K562 (cell line): ENCODE measurements around the gene HAUS5. TPM values are rescaled to one million over a fixed set of nuclear protein-coding genes. Genes with fewer than 3 reads are reported as not detected.
A peak's percentile ranks its signal among the peaks of the same experiment; 100 is the strongest.

Experiments
- CHD2 ChIP-seq: IDR thresholded peaks from 2 replicates; pipeline ENCODE4 v1.6.1; 2011; ENCODE audit warnings: low read depth, low read length
- FOXA1 ChIP-seq: fragments of 450-650 bp; IDR thresholded peaks from 2 replicates; pipeline ENCODE4 v1.6.1; 2016; ENCODE audit warnings: mild to moderate bottlenecking, borderline replicate concordance
- KDM2B ChIP-seq: fragments of 250-450 bp; sonication (Bioruptor Pico); IDR thresholded peaks from 2 replicates; pipeline ENCODE4 v1.8.0; 2021; ENCODE audit warnings: mild to moderate bottlenecking, moderate library complexity
- NR4A1 ChIP-seq, 2 experiments: fragments of 250-450 bp in 1 of 2; fragments of 450-650 bp in 1 of 2; sonication (Bioruptor Pico) in 1 of 2; IDR thresholded peaks; 2 replicates each; pipeline versions ENCODE4 v1.4.0 to v1.6.1; 2016 to 2020; ENCODE audit warnings: mild to moderate bottlenecking in 2 of 2, missing compliant biosample characterization in 1 of 2, missing genetic modification characterization in 1 of 2, moderate library complexity in 1 of 2
- POLR2AphosphoS5 ChIP-seq: IDR thresholded peaks from 2 replicates; pipeline ENCODE4 v1.6.1; 2011; ENCODE audit warnings: mild to moderate bottlenecking, low read depth, low read length, moderate library complexity; ENCODE audit not compliant: control insufficient read depth, insufficient read depth
- RAD51 ChIP-seq: fragments of 450-650 bp; IDR thresholded peaks from 2 replicates; pipeline ENCODE4 v1.7.1; 2016; ENCODE audit warnings: low read depth, mild to moderate bottlenecking, borderline replicate concordance
- RB1 ChIP-seq: fragments of 450-650 bp; IDR thresholded peaks from 2 replicates; pipeline ENCODE4 v1.6.1; 2017; ENCODE audit warnings: low read depth, mild to moderate bottlenecking
- RFX1 ChIP-seq: fragments of 450-650 bp; IDR thresholded peaks from 2 replicates; pipeline ENCODE4 v1.6.1; 2016; ENCODE audit warnings: mild to moderate bottlenecking, moderate library complexity
- SLC30A9 ChIP-seq: fragments of 250-450 bp; sonication (Bioruptor Pico); IDR thresholded peaks from 2 replicates; pipeline ENCODE4 v1.8.0; 2022; ENCODE audit warnings: mild to moderate bottlenecking, moderate library complexity
- TCF7 ChIP-seq: sonication (generic); IDR thresholded peaks from 2 replicates; pipeline ENCODE4 v1.6.1; 2016; ENCODE audit warnings: antibody characterized with exemption, borderline replicate concordance
- ZNF217 ChIP-seq: sonication (generic); formaldehyde crosslinking; IDR thresholded peaks from 2 replicates; pipeline ENCODE4 v1.8.0; 2022; ENCODE audit warnings: mild to moderate bottlenecking, missing genetic modification reagents
- ZNF384 ChIP-seq: IDR thresholded peaks from 2 replicates; pipeline ENCODE4 v1.6.1; 2012; ENCODE audit warnings: low read depth, low read length, improper control_type of control experiment
- ZNF75A ChIP-seq: fragments of 450-650 bp; formaldehyde crosslinking; IDR thresholded peaks from 2 replicates; pipeline ENCODE4 v1.4.0; 2020; ENCODE audit warnings: mild to moderate bottlenecking
- polyA plus RNA-seq, 8 experiments: library from polyadenylated mRNA; depleted of rRNA in 4 of 8; stranded (reverse) in 5 of 8; unstranded in 3 of 8; fragments of >200 nt; fragmentation: Nextera tagmentation in 2 of 8; fragmentation: Illumina TruSeq in 1 of 8; extraction: Ambion mirVana in 2 of 8; extraction: Trizol in 1 of 8; gene quantifications; 2 replicates each; pipeline versions ENCODE4 v1.2.1 to v1.2.3, GENCODE V29; 2011 to 2014; ENCODE audit warnings: inconsistent platforms in 1 of 8, missing spikeins in 1 of 8
- total RNA-seq, 7 experiments: library from RNA; depleted of rRNA in 6 of 7; stranded (reverse); fragments of >200 nt in 6 of 7; fragmentation: Illumina TruSeq in 2 of 7; extraction: Trizol in 2 of 7; gene quantifications; 2 replicates each; pipeline versions ENCODE4 v1.2.1 to v1.2.3, GENCODE V29; 2011 to 2021; ENCODE audit warnings: low replicate concordance in 1 of 7
- TF ChIP-seq, protein P1 (sequence below): fragments of 150-350 bp; conservative IDR thresholded peaks from 2 replicates; pipeline ENCODE4 v1.6.1; 2014; ENCODE audit warnings: low read length
- TF ChIP-seq, protein P2 (sequence below): sonication (generic); formaldehyde crosslinking; IDR thresholded peaks from 2 replicates; pipeline ENCODE4 v1.8.1; 2023; ENCODE audit warnings: missing genetic modification reagents, mild to moderate bottlenecking, borderline replicate concordance
- TF ChIP-seq, protein P3 (sequence below): sonication (generic); formaldehyde crosslinking; IDR thresholded peaks from 2 replicates; pipeline ENCODE4 v1.8.0; 2022; ENCODE audit warnings: missing genetic modification reagents, mild to moderate bottlenecking, moderate library complexity, borderline replicate concordance
- TF ChIP-seq, protein P4 (sequence below): fragments of 450-650 bp; conservative IDR thresholded peaks from 2 replicates; pipeline ENCODE4 v1.6.1; 2016; ENCODE audit warnings: missing genetic modification characterization, low read depth, mild to moderate bottlenecking, missing compliant biosample characterization, moderate library complexity

The HAUS5 gene
- total and polyA plus RNA-seq, 9 of the 15 experiments (the other 6 are each of a cell fraction or from before 2014, with no cell fraction given): 3.5 to 41.3 (median 14.2) TPM

DNA sequence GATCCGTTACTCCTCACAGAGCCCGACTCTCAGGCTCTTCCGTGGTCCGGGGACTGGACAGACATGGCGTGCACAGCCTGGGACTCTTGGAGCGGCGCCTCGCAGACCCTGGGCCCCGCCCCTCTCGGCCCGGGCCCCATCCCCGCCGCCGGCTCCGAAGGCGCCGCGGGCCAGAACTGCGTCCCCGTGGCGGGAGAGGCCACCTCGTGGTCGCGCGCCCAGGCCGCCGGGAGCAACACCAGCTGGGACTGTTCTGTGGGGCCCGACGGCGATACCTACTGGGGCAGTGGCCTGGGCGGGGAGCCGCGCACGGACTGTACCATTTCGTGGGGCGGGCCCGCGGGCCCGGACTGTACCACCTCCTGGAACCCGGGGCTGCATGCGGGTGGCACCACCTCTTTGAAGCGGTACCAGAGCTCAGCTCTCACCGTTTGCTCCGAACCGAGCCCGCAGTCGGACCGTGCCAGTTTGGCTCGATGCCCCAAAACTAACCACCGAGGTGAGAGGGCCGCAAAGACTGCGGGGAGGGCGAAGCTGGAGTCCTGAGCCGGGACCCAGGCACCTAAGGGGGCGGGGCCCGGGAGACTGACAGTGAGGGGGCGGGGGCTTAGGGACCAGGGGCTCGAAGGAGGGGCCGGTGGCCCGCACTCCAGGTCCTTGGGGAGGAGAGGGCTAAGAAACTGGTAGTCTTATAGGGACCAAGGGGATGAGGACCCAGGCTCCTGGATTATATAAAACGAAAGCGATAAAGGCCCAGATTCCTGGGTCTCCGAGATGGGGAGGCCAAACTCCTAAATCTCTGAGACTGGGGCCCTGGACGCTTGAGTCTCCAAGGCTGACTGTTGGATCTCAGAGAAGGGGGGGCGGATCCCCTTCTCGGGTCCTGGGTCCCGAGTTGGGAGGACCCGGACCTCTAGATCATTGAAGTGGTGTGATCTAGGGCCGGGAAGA is 31.0 kb downstream of the HAUS5 start (continued):
- TF ChIP-seq, protein P1, sequence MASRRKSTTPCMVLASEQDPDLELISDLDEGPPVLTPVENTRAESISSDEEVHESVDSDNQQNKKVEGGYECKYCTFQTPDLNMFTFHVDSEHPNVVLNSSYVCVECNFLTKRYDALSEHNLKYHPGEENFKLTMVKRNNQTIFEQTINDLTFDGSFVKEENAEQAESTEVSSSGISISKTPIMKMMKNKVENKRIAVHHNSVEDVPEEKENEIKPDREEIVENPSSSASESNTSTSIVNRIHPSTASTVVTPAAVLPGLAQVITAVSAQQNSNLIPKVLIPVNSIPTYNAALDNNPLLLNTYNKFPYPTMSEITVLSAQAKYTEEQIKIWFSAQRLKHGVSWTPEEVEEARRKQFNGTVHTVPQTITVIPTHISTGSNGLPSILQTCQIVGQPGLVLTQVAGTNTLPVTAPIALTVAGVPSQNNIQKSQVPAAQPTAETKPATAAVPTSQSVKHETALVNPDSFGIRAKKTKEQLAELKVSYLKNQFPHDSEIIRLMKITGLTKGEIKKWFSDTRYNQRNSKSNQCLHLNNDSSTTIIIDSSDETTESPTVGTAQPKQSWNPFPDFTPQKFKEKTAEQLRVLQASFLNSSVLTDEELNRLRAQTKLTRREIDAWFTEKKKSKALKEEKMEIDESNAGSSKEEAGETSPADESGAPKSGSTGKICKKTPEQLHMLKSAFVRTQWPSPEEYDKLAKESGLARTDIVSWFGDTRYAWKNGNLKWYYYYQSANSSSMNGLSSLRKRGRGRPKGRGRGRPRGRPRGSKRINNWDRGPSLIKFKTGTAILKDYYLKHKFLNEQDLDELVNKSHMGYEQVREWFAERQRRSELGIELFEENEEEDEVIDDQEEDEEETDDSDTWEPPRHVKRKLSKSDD: no peak; the same call in 1 of the 2 replicates
- TF ChIP-seq ZNF384 (no peak), KDM2B (CRISPR knock-in tag) (peak; percentile 84; the same call in 1 of the 2 replicates), RB1 (peak; percentile 97), TCF7 (peak; percentile 43; the same call in 1 of the 2 replicates), NR4A1 (CRISPR knock-in tag; IDR thresholded peaks at IDR 0.05) (no peak), NR4A1 (tag; IDR thresholded peaks at IDR 0.05) (no peak), ZNF217 (CRISPR knock-in tag) (no peak), POLR2AphosphoS5 (peak; percentile 81), RAD51 (no peak), CHD2 (0 out of 2 replicates have a peak, but pooled peaks have one; percentile 24), FOXA1 (no peak), SLC30A9 (no peak), RFX1 (no peak), ZNF75A (no peak)
- TF ChIP-seq, protein P2, sequence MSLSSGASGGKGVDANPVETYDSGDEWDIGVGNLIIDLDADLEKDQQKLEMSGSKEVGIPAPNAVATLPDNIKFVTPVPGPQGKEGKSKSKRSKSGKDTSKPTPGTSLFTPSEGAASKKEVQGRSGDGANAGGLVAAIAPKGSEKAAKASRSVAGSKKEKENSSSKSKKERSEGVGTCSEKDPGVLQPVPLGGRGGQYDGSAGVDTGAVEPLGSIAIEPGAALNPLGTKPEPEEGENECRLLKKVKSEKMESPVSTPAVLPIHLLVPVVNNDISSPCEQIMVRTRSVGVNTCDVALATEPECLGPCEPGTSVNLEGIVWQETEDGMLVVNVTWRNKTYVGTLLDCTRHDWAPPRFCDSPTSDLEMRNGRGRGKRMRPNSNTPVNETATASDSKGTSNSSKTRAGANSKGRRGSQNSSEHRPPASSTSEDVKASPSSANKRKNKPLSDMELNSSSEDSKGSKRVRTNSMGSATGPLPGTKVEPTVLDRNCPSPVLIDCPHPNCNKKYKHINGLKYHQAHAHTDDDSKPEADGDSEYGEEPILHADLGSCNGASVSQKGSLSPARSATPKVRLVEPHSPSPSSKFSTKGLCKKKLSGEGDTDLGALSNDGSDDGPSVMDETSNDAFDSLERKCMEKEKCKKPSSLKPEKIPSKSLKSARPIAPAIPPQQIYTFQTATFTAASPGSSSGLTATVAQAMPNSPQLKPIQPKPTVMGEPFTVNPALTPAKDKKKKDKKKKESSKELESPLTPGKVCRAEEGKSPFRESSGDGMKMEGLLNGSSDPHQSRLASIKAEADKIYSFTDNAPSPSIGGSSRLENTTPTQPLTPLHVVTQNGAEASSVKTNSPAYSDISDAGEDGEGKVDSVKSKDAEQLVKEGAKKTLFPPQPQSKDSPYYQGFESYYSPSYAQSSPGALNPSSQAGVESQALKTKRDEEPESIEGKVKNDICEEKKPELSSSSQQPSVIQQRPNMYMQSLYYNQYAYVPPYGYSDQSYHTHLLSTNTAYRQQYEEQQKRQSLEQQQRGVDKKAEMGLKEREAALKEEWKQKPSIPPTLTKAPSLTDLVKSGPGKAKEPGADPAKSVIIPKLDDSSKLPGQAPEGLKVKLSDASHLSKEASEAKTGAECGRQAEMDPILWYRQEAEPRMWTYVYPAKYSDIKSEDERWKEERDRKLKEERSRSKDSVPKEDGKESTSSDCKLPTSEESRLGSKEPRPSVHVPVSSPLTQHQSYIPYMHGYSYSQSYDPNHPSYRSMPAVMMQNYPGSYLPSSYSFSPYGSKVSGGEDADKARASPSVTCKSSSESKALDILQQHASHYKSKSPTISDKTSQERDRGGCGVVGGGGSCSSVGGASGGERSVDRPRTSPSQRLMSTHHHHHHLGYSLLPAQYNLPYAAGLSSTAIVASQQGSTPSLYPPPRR (CRISPR knock-in tag): peak; percentile 80; the same call in 1 of the 2 replicates
- TF ChIP-seq, protein P3, sequence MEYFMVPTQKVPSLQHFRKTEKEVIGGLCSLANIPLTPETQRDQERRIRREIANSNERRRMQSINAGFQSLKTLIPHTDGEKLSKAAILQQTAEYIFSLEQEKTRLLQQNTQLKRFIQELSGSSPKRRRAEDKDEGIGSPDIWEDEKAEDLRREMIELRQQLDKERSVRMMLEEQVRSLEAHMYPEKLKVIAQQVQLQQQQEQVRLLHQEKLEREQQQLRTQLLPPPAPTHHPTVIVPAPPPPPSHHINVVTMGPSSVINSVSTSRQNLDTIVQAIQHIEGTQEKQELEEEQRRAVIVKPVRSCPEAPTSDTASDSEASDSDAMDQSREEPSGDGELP: peak; percentile 98
- TF ChIP-seq, protein P4, sequence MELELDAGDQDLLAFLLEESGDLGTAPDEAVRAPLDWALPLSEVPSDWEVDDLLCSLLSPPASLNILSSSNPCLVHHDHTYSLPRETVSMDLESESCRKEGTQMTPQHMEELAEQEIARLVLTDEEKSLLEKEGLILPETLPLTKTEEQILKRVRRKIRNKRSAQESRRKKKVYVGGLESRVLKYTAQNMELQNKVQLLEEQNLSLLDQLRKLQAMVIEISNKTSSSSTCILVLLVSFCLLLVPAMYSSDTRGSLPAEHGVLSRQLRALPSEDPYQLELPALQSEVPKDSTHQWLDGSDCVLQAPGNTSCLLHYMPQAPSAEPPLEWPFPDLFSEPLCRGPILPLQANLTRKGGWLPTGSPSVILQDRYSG: no peak
